Activated CD4-positive, alpha-beta memory T cell treated with anti-CD3 and anti-CD28 coated beads for 36 hours (primary cell): Measurements from ENCODE around the gene RUNX3. TPM values are rescaled to one million over a fixed set of nuclear protein-coding genes. Genes with fewer than 3 reads are reported as not detected.

Experiments
- CTCF ChIA-PET: fragments of 350-600 bp; sonication (Branson Sonifier 250); formaldehyde crosslinking; loops from one replicate; lab custom pipeline; 2021; ENCODE audit warnings: antibody characterized with exemption, inconsistent platforms; lab: Charles Lee
- POLR2A ChIA-PET: fragments of 350-600 bp; sonication (Branson Sonifier 250); formaldehyde crosslinking; loops from one replicate; lab custom pipeline; 2021; ENCODE audit warnings: antibody characterized with exemption; lab: Charles Lee
- DNase-seq: peaks from one replicate; pipeline ENCODE4 v3.0.0-alpha.2; 2020
- H3K27ac Mint-ChIP-seq: one replicate; pipeline ENCODE4 v1.8.0; 2021; ENCODE audit warnings: mixed read lengths
- H3K27me3 Mint-ChIP-seq: one replicate; pipeline ENCODE4 v1.8.0; 2021; ENCODE audit warnings: mixed read lengths
- H3K36me3 Mint-ChIP-seq: one replicate; pipeline ENCODE4 v1.8.0; 2021; ENCODE audit warnings: mixed read lengths
- H3K4me1 Mint-ChIP-seq: one replicate; pipeline ENCODE4 v1.8.0; 2021; ENCODE audit warnings: low read depth, mixed read lengths
- H3K4me3 Mint-ChIP-seq: one replicate; pipeline ENCODE4 v1.8.0; 2021; ENCODE audit warnings: mild to moderate bottlenecking, mixed read lengths
- H3K9me3 Mint-ChIP-seq: one replicate; pipeline ENCODE4 v1.8.0; 2021; ENCODE audit warnings: mixed read lengths
- intact Hi-C: fragments of 100-400 bp; cut with micrococcal nuclease; formaldehyde crosslinking; loops from one replicate; pipeline ENCODE4 v1.15.1; 2023
- total RNA-seq, 2 experiments: library from RNA; stranded (reverse); gene quantifications; one replicate each; pipeline ENCODE4 v1.2.3, GENCODE V29; 2021

Gene RUNX3
- total RNA-seq, 2 experiments from 2014 or later, result 153 to 155 TPM

DNA sequence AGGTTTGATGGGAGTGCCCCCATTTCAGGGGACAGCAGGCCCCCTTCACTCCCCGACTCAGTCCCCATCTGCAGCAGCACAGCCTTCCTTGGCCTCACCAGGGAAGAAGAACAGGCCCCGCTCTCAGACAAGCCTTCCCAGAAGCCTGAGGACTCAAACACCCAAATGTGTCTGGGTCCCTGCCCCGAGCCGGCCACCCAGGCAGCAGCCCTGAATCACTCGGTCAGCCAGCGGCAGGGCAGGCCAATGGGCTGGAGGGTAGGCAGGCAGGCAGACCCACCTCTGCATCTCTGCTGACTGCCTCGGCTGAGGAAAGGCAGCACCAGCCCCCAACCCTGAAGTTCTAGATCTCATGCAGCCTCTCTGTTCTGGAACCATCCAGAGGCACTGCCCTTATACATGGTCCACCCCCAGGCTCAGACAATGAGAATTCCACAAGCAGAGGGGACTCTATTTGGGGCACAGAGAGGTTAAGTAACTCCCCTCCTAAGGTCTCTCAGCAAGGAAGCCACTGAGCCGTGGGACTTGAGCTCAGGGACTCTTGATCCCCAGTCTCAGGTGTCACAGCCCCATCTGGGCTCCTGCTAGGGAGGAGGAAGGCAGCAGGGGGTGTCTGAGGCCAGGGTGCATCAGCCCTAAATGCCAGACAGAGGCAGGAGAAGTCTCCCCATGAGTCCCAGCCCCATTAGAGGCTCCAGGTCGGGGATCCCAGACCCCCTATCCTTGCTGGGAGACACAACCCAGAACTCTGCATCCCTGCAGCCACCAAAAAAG is 33.2 kb upstream of the RUNX3 start:
- ChIA-PET POLR2A (interaction anchor here (0.9 to 4.3 kb wide), 8 partner anchors 7 to 74 kb away, joined by 3 to 29 read pairs (median 4); partner anchors contain the start of gene RUNX3), CTCF (interaction anchor here (0.9 to 9.2 kb wide), 7 partner anchors 9 to 73 kb away, joined by 3 to 137 read pairs (median 6); partner anchors contain the start of gene RUNX3)
- no peaks in the 10 kb centered on the region for H3K27me3 Mint-ChIP-seq
- intact Hi-C loops, result loop anchor here (1.0 kb wide), 1 partner anchor 74 kb away; no protein-coding TSS in a partner anchor
- peaks cover 58% of the 10 kb centered on the region for H3K36me3 Mint-ChIP-seq
- peak overlapping the region; percentile 97 for H3K27ac Mint-ChIP-seq
- H3K4me3 Mint-ChIP-seq, result peak overlapping the region; percentile 93
- peak; percentile 64 for DNase-seq
- peaks cover 81% of the 10 kb centered on the region for H3K4me1 Mint-ChIP-seq
- no peaks in the 10 kb centered on the region for H3K9me3 Mint-ChIP-seq

DNA sequence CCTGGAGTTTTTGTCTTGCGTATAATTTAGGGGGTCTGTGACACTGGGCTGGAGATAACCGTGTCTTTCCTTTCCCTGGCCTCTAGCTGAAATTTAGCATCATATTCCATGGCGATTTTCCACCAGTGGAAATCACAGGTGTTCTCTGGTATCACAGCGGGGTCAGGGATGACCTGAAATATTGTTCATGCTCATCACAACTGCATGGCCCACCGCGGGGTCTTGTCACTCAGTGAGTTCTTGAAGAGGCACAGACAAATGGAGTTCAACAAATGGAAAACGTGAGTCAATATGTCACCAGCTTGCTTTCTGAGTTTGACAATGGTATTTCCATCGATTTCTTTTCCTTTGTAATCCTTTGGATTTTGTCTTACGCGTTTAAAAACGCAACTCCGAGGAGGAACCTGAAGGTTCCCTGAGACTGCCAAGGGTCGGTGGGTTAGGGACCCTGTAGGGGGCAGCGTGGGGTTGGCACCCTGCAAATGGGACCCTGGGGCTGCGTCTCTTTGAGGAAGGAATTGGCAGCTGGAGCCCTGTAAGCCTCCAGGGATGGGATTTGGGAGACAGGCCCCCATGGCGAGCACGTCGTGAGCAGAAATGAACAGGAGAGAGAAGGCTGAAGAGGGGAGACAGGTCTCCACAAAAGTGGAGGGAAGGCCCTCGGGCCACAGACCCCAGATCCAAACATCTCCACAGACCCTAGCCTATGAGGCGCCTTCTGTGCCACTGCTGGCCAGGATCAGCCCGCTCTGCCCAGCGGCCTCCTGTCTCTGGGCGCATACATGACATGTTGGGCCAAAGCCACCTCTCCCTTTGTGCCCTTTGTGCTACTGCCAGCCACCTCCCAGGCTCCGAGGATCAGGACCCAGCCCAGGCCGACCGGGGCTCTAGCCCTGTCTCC is 32.1 kb upstream of the RUNX3 start:
- CTCF ChIA-PET, result interaction anchor here (0.8 to 9.2 kb wide), 6 partner anchors 9 to 74 kb away, joined by 3 to 137 read pairs (median 6); partner anchors contain the start of gene RUNX3
- Mint-ChIP-seq H3K9me3 (no peaks in the 10 kb centered on the region), H3K27me3 (no peaks in the 10 kb centered on the region), H3K4me1 (peaks cover 87% of the 10 kb centered on the region), H3K36me3 (peaks cover 68% of the 10 kb centered on the region), H3K4me3 (peak overlapping the region; percentile 93), H3K27ac (peak overlapping the region; percentile 97)
- intact Hi-C loops, result no loop called here
- DNase-seq, result no peak
- POLR2A ChIA-PET, result interaction anchor here (1.0 to 1.5 kb wide), 3 partner anchors 22 to 32 kb away, joined by 3 read pairs; partner anchors contain the start of gene RUNX3

DNA sequence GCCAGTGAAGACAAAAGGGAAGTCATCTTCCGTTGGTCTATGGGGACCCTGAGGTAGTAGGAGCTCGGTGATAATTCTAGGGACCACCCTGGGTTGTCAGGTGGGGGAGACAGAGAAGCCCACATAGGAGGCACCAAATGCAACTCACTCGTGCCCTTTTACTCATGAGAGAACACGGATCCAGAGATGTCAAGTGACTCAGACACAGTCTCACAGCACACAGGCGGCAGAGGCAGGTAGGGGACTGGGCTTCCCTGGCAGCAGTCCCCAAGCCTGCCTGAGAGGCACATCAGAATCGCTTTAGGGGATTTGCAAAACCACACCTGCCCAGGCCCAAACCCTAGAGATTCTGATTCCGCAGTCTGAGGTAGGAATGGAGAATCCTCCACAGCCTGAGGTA is 31.3 kb upstream of the RUNX3 start:
- H3K4me1 Mint-ChIP-seq, result peaks cover 87% of the 10 kb centered on the region
- intact Hi-C loops, result no loop called here
- POLR2A ChIA-PET, result interaction anchor here (0.6 kb wide), 1 partner anchor 1697 kb away, joined by 3 read pairs; no protein-coding TSS in a partner anchor

DNA sequence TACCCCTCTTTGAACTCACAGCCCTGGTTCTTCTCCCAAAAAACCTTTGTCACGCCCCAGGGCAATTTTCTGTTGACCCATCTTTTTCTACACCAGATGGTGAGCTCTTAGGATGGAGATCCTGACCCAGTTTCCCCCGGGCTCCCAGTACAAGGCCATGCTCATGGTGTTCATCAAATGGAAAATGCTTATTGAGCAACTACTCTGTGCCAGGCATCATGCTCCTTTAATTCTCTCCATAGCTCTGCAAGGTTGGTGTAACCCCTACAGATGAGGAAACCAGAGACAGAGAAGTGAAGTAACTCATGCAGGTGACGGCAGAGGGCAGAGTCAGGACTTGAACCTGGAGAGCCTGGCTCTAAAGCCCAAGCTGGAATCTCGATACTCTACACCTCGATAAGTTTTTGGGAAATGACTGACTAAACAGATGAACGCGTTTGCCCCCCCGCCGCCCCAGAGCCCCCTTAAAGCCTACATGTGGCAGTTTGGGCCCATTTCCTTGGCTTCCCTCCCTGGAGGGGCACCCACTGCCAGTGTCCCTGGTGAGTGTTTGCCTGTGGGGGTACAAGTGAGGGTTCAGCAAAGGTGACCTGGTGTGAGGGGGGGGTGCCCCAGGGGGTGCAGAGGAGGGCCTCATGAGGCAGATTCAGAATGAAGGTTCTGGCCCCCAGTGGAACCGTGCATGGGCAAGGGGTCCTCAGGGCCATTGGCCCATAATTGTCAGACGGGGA is 30.2 kb upstream of the RUNX3 start:
- no peaks in the 10 kb centered on the region for H3K27me3 Mint-ChIP-seq
- peaks cover 80% of the 10 kb centered on the region for H3K36me3 Mint-ChIP-seq
- ChIA-PET CTCF (interaction anchor here (9.2 kb wide), 1 partner anchor 76 kb away, joined by 137 read pairs; no protein-coding TSS in a partner anchor), POLR2A (interaction anchor here (1.1 to 1.2 kb wide), 2 partner anchors 30 to 63 kb away, joined by 4 read pairs; partner anchors contain the start of gene RUNX3)
- H3K27ac Mint-ChIP-seq, result peak overlapping the region; percentile 40
- intact Hi-C loops, result no loop called here
- no peak for DNase-seq
- no peaks in the 10 kb centered on the region for H3K9me3 Mint-ChIP-seq
- peak overlapping the region; percentile 31 for H3K4me3 Mint-ChIP-seq
- peaks cover 86% of the 10 kb centered on the region for H3K4me1 Mint-ChIP-seq

More for the DNA sequence above, 31.3 kb upstream of the RUNX3 start:
- H3K27ac Mint-ChIP-seq, result peak overlapping the region; percentile 97
- CTCF ChIA-PET, result interaction anchor here (0.8 to 9.2 kb wide), 4 partner anchors 8 to 75 kb away, joined by 3 to 137 read pairs (median 4); partner anchors contain the start of gene RUNX3
- DNase-seq, result no peak
- H3K27me3 Mint-ChIP-seq, result no peaks in the 10 kb centered on the region
- H3K36me3 Mint-ChIP-seq, result peaks cover 74% of the 10 kb centered on the region
- H3K4me3 Mint-ChIP-seq, result peak overlapping the region; percentile 93
- H3K9me3 Mint-ChIP-seq, result no peaks in the 10 kb centered on the region

DNA sequence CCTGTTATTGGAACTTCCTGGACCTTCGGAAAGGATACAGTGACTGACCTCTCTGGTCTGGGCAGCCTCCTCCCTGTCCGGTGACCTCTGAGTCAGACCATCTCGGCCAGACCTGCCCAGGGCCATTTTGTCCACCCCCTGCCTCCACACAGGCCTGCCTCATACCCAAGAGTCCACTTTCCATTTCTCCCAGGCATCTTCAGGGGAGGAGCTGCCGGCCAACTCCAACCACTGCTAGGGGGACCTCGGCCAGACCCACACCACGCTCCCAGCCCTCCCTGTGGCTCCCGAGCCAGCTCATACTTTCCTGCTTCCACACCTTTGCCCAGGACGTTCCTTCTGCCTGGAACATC is 29.5 kb upstream of the RUNX3 start:
- intact Hi-C loops, result loop anchor here (10.0 kb wide), 1 partner anchor 145 kb away; no protein-coding TSS in a partner anchor
- DNase-seq, result no peak
- CTCF ChIA-PET, result interaction anchor here (9.2 kb wide), 1 partner anchor 77 kb away, joined by 137 read pairs; no protein-coding TSS in a partner anchor
- H3K27me3 Mint-ChIP-seq, result no peaks in the 10 kb centered on the region
- peak overlapping the region; percentile 9 for H3K4me3 Mint-ChIP-seq
- no peaks in the 10 kb centered on the region for H3K9me3 Mint-ChIP-seq
- H3K27ac Mint-ChIP-seq, result peak overlapping the region; percentile 40
- POLR2A ChIA-PET, result interaction anchor here (1.1 to 1.2 kb wide), 2 partner anchors 29 to 64 kb away, joined by 4 read pairs; partner anchors contain the start of gene RUNX3
- peaks cover 86% of the 10 kb centered on the region for H3K4me1 Mint-ChIP-seq
- peaks cover 82% of the 10 kb centered on the region for H3K36me3 Mint-ChIP-seq

DNA sequence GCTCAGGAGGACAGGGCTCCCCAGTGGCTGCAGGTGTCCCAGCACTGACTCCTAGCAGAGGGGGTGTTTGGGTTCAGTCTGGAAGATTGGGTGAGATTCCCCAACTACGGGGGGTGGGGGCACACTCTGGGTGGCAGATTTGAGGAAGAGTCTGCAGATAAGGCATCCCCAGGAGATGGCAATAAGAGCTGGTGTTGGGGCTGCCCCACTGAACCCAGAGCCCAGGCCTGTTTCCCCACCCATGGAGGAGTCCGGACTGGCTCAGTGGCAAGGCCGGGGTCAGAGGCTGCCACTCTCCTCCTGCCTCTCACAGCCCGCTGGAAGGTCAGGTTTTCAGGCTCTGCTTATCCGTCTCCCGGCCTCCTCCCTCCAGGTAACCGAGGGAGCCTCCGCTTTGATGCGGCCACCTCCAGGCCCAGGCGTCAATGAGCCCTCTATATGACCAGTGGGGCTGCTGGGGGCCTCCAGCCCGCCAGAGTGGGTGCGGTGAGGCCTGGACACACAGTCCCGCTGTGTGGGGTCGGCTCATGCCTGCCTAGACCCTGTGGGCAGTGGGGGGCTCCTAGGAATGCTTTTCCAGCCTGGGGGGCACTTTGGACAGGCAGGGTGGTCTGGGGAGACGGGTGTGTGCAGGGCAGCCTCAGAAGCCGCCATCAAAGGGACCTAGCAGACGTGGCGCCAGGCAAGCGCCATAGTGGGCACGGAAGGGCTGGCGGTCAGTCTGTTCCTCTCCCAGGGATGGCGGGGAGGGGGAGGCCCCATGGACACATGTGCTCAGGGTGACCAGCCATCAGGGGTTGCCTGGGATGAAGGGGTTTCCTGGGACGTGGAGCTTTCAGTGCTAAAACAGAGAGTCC is 28.9 kb upstream of the RUNX3 start:
- ChIA-PET CTCF (interaction anchor here (9.2 kb wide), 1 partner anchor 77 kb away, joined by 137 read pairs; no protein-coding TSS in a partner anchor), POLR2A (interaction anchor here (1.2 kb wide), 1 partner anchor 29 kb away, joined by 4 read pairs; the partner anchor contains the start of gene RUNX3)
- Mint-ChIP-seq H3K36me3 (peaks cover 82% of the 10 kb centered on the region), H3K9me3 (no peaks in the 10 kb centered on the region), H3K4me3 (peak overlapping the region; percentile 13), H3K27me3 (no peaks in the 10 kb centered on the region), H3K27ac (peak overlapping the region; percentile 89), H3K4me1 (peaks cover 91% of the 10 kb centered on the region)
- intact Hi-C loops, result loop anchor here (10.0 kb wide), 1 partner anchor 146 kb away; no protein-coding TSS in a partner anchor
- no peak for DNase-seq

DNA sequence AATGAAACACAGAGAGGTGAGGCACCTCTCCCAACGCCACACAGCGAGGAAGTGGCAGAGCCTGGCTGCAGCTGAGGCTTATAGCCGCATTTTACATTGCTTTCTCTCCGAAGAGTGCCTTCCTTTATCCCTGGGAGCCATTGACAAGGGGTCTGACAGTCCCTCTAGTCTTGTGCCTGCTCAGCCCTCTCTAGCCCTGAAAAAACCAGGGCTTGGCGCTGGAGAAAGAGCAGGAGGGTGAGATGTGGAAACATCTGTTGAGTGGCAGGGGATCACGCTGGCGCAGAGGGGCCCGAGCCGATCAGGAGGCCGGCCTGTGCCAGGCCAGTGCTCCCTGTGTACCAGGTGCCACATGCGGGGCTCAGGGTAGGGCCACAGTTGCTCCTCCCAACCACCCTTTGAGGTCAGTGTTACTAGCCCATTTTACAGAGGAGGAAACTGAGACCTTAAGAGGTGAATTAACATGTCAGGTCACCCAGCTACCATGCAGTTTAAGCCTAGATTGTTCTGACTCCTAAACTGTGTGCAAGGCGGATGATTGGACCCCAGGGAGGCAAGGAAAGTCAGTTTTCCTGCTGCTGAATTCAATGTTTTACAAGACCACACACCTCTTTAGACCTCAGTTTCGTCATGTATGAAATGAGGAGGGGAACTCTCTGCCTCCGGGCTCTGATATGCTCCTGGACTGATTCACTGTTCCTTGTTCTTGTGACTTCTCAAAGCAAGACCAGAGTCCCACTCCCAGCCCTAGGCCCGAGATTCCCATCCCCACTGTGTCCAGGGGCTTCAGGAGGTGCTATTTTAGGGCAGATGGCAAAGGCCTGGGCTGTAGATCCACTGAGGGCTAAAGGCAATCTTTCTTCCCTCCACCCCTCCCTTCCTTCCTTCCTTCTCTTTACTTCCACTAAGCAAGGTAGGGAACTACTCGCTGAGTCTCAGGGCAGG is 28.0 kb upstream of the RUNX3 start:
- peak overlapping the region; percentile 89 for H3K27ac Mint-ChIP-seq
- no peaks in the 10 kb centered on the region for H3K27me3 Mint-ChIP-seq
- peaks cover 76% of the 10 kb centered on the region for H3K36me3 Mint-ChIP-seq
- intact Hi-C loops, result loop anchor here (10.0 kb wide), 1 partner anchor 147 kb away; no protein-coding TSS in a partner anchor
- CTCF ChIA-PET, result interaction anchor here (2.3 kb wide), 1 partner anchor 26 kb away, joined by 9 read pairs; no protein-coding TSS in a partner anchor
- DNase-seq, result no peak
- peaks cover 91% of the 10 kb centered on the region for H3K4me1 Mint-ChIP-seq
- H3K4me3 Mint-ChIP-seq, result peak overlapping the region; percentile 83
- H3K9me3 Mint-ChIP-seq, result no peaks in the 10 kb centered on the region
- POLR2A ChIA-PET, result interaction anchor here (1.1 to 3.9 kb wide), 2 partner anchors 8 to 28 kb away, joined by 3 to 29 read pairs; partner anchors contain the start of gene RUNX3

DNA sequence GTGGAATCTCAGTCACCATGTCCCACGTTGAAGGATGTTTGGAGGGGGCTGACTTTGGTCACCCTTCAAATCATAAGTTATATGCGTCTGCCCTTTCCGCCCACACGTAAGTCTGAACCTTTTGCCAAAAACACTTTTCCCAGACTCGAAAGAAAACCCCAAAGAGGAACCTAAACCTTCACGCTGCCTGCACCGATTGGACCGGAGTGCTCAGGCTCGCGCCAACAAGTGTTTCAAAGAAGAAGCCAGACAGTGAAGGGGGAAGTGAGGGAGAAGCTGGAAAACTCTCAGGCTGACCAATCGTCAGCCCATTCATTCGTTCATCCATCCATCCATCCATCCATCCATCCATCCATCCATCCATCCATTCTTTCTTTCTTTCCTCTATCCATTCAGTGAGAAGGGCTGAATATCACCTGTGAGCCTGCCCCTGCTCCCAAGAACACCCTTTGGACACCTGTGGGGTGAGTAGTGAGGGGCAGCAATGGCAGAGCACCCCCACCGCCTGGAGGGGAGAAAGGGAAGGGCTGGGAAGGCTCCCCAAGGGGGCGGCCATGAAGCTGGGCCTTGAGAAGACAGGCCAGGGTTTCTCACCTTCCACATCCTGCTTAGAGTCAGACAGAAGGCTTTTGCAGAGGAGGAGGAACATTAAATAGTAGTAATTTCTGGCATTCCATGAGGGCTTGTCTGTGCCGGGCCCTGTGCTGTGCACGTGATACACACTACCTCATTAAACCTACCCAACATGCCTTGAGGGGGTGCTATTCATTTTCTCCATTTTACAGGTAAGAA is 27.1 kb upstream of the RUNX3 start:
- DNase-seq, result peak; percentile 55
- CTCF ChIA-PET, result interaction anchor here (2.3 kb wide), 1 partner anchor 25 kb away, joined by 9 read pairs; no protein-coding TSS in a partner anchor
- peak overlapping the region; percentile 83 for H3K4me3 Mint-ChIP-seq
- POLR2A ChIA-PET, result interaction anchor here (1.1 to 3.9 kb wide), 3 partner anchors 9 to 32 kb away, joined by 3 to 29 read pairs (median 3); partner anchors contain the start of gene RUNX3
- intact Hi-C loops, result loop anchor here (10.0 kb wide), 1 partner anchor 148 kb away; no protein-coding TSS in a partner anchor
- no peaks in the 10 kb centered on the region for H3K27me3 Mint-ChIP-seq
- H3K27ac Mint-ChIP-seq, result peak overlapping the region; percentile 89
- peaks cover 72% of the 10 kb centered on the region for H3K36me3 Mint-ChIP-seq
- peaks cover 90% of the 10 kb centered on the region for H3K4me1 Mint-ChIP-seq
- H3K9me3 Mint-ChIP-seq, result no peaks in the 10 kb centered on the region
